GM13976 (cell line): ENCODE results near the gene ATP5F1D.

Source experiments
- DNase-seq: peaks from one replicate; pipeline ENCODE4 v3.0.0; 2012; ENCODE audit warnings: low spot score
- in situ Hi-C: fragments of 300-500 bp; cut with MboI; formaldehyde crosslinking; loops from one replicate; pipeline ENCODE4 v1.12.0; 2022; ENCODE audit warnings: low sequenced_read_pairs, mixed read lengths, inconsistent platforms; ENCODE audit not compliant: unreplicated experiment
- TF ChIP-seq, protein P1 (sequence below): IDR thresholded peaks from 2 replicates; pipeline ENCODE4 v1.5.1; 2012; ENCODE audit warnings: borderline replicate concordance, mild to moderate bottlenecking; ENCODE audit not compliant: insufficient read depth; ENCODE audit errors: extremely low read depth, missing control alignments, control extremely low read depth

The ATP5F1D gene

DNA sequence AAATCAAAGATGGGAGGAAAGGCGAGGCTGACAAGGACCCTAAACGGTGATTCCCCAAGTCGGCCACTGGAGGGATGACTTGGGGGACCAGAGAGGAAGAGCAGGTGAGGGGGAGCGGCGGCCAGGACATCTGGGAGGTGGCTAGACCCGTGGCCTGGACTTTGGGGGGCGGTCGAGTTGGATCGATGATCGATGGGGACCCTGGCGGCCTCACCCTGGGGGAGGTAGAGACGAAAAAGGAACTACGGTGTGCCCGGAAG, 19.9 kb downstream of the ATP5F1D start:
- no peak for DNase-seq
- in situ Hi-C loops = no loop called here

GRCh38 chr19:1261798-1262622, 20.5 kb downstream of the ATP5F1D start:
- no peak for DNase-seq
- in situ Hi-C loops = no loop called here
- TF ChIP-seq, protein P1, sequence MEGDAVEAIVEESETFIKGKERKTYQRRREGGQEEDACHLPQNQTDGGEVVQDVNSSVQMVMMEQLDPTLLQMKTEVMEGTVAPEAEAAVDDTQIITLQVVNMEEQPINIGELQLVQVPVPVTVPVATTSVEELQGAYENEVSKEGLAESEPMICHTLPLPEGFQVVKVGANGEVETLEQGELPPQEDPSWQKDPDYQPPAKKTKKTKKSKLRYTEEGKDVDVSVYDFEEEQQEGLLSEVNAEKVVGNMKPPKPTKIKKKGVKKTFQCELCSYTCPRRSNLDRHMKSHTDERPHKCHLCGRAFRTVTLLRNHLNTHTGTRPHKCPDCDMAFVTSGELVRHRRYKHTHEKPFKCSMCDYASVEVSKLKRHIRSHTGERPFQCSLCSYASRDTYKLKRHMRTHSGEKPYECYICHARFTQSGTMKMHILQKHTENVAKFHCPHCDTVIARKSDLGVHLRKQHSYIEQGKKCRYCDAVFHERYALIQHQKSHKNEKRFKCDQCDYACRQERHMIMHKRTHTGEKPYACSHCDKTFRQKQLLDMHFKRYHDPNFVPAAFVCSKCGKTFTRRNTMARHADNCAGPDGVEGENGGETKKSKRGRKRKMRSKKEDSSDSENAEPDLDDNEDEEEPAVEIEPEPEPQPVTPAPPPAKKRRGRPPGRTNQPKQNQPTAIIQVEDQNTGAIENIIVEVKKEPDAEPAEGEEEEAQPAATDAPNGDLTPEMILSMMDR = no peak

More for the DNA sequence above, 19.9 kb downstream of the ATP5F1D start:
- TF ChIP-seq, protein P1 = no peak

DNA sequence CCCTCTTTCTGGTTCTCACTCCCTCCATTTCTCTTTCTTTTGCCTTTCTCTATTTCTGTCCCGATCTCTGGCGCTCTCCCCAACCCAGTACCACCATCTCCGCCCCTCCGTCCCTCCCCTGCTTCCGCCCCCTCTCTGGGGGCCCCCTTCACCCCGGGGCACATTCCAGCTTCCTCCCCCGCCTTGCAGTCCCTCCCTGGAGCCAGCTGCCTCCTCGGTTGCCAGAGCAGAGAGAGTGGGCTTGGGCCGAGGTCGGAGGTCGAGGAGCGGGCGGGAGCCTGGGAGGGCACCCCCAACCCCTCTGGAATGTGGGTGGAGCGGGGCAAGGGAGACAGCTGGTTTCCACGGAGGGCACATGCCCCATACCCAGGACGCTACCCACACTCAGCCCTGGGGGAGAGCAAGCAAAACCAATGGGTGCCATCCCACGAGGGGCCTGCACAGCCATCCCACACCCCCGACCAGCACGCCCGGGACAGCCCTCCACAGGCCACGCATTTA, 21.1 kb downstream of the ATP5F1D start:
- no peak for DNase-seq
- TF ChIP-seq, protein P1 = no peak
- in situ Hi-C loops = no loop called here

DNA sequence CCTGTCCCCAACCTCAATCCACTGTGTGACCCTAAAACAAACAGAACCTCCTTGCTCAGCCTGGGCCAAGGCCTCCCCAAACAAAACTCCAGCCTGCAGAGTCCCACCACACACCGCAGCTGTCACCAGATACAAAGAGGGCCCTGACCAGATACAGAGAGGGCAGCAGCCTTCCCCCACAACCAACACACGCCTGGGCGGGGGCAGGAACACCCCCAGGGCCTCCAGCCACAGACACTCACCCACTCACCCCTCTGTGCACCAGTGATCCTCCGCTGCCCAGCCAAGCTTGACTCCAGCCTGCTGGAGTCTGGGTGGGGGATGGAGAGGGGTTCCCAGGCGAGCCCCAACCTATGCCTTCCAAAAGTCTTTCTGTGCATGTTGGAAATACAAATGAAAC, 21.6 kb downstream of the ATP5F1D start:
- in situ Hi-C loops = no loop called here
- no peak for DNase-seq
- TF ChIP-seq, protein P1 = no peak

DNA sequence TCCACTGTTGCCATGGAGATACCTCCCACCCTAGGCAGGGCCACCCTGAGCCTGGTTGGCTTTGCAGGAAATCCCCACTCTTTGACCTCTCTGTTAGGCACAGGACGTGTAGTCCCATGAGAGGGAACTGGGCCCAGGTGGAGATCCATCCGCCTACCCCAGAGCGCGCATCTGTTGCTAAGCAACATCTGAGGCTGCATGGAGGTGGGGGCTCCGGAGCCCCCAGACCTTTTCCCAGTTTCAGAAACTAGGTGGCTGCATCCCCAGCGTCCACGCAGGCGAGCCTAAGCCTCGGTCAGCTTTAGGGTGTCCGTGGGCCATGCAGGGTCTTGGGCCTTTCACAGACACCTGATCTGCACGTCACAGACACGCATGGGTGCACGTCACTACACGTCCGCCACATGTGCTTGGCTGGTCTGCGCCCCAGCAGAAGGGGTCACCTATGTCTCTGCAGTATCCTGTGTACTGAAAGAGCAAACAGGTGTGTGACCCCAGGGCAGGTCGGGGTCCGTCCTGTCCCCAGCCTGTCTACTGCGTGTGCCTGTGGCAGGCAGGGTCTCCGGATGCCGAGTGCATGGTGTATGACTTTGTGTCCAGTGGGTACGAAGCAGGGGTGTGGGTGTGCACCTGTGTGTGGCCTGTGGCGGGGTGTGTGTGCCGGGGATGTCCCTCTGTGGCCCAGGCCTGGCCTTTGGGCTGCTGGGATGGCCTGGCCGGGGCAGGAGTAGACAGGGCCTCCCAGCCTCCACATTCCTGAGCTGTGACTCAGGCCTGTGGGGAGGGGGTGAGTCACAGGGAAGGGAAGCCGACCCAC, 23.5 kb downstream of the ATP5F1D start:
- in situ Hi-C loops = no loop called here
- TF ChIP-seq, protein P1 = no peak
- DNase-seq = peak; percentile 63

- DNase-seq = no peak
- TF ChIP-seq, protein P1 = no peak
- in situ Hi-C loops = no loop called here
Measured at GRCh38 chr19:1265615-1266128, 24.1 kb downstream of the ATP5F1D start.
